ENCODE data around the gene LNPK.
A peak's percentile ranks its signal among the peaks of the same experiment; 100 is the strongest.
"Not testable (repeated sequence)": the region's sequence is repeated elsewhere in the genome, so short reads cannot be mapped to it uniquely, and the experiment has no call there.

LNPK gene, protein sequence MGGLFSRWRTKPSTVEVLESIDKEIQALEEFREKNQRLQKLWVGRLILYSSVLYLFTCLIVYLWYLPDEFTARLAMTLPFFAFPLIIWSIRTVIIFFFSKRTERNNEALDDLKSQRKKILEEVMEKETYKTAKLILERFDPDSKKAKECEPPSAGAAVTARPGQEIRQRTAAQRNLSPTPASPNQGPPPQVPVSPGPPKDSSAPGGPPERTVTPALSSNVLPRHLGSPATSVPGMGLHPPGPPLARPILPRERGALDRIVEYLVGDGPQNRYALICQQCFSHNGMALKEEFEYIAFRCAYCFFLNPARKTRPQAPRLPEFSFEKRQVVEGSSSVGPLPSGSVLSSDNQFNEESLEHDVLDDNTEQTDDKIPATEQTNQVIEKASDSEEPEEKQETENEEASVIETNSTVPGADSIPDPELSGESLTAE

DNA sequence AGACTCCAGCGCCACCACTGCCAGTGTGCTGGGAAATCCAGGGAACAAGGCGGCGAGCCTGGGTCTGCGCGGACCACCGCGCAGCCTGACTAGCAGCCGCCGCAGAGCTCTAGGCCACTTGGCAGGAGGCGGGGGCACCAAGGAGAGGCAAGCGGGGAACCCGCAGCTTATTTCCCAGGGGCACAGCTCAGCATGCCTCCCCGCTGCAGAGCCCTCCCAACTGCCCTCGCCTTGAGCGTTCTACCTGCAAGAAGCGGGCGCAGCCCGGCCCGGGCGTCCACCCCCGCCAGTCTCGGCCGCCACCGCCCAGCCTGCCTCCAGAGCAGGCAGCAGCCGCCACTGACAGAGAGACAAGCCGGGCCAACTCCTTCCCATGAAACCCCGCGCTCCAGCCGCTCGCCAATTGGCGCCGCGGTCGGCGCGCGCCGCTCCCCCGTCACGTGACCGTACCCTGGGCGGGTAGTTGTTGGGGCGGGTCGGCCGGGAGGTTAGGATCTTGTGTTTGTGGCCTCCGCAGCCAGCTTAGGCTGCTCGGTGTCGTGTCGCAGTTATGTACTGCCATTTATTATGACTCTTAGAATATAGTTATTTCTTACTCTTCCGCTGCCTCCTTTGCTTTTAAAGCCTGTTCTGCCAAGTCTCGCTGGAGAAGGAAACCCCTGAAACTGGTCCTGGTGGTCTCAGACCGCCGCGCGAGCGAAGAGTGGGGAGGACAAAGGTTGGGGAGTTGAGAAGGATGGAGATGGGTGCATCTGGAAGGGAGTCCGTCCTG is at the start of gene LNPK:
TSS of gene LNPK (minus strand) at position 352 of the 772 bp plus-strand sequence. CDS start 6,683 bp downstream, outside the sequence.
- peak; percentile 73 for DNase-seq

DNA sequence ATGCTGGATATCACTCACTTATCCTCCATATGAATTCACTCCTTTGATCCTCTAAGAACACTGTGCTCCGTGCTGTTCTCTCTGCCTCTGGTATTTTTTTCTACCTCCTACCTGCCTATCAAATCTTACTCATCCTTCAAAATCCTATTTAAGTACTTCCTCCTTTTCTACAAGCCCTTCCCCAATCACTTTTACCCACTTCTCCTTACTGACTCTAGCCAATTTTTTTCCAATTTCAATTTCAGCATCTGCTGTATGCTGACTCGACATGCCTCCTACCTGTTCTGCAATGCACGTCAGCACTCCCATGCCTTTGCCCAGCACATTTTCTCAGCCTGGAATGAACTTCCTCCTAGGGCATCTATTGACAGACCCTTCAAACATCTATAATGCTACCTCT is 37.3 kb upstream of the LNPK start:
- DNase-seq: no peak

- no peak for DNase-seq
Measured at GRCh38 chr2:176038694-176039093, 36.6 kb upstream of the LNPK start.

GRCh38 chr2:176035013-176035691 is 33.1 kb upstream of the LNPK start:
- DNase-seq: no peak

DNA sequence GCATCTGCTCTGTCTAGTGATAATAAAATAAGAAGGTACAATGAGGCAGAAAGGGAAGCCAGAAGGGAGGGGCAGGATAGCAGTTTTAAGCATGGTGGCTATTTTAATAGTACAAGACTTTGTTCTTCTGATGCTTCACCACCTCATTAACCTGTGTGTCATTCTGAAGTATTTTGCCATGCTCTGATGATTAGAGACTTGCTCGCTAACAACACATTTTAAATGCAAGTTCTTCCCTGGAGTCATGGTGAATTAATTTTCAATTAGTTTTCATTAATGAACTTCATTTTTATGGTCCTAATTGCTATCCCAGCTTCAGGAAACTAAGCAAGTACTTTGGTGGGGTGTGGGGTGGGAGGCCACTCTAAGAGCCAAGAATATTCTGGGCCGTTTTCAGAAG is 25.7 kb upstream of the LNPK start:
- no peak for DNase-seq

DNA sequence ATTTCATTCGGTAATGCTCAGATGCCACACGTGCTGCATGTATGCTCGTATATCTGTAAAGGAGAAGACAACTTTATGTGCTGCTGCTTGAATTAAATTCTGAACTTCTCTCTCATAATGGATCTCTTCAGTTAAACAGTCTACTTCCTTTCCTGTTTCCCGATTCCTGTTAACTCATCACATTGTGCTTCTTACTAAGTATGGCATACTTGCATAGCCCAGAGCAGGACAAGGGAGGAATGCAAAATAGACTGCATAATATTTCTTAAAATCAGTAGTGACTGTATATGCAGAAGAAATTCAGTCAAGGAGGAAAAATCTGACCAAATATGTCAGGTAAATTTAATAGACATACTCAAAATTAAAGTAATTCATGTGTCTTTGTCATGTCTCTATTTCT is 23.9 kb upstream of the LNPK start:
- no peak for DNase-seq

- no peak for DNase-seq
Measured at GRCh38 chr2:176024083-176024482, 22.0 kb upstream of the LNPK start.

DNA sequence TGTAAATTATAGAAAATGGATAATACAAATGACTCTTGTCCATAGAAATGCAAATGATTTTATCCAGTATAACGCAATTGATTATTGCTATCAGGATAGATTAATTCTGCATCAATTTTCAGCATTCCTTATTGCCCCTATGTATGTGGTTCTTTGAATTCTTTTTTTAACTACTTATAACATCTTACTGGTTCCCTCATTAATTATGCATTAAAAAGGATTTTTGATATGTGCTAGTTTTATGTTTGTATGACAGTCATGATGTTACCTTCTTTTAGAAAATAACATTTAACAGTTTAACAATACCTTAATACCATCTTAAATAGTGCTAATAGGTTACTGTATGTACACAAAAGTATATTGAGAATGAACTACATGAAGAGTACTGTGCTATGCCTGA is 20.0 kb upstream of the LNPK start:
- DNase-seq: no peak

DNA sequence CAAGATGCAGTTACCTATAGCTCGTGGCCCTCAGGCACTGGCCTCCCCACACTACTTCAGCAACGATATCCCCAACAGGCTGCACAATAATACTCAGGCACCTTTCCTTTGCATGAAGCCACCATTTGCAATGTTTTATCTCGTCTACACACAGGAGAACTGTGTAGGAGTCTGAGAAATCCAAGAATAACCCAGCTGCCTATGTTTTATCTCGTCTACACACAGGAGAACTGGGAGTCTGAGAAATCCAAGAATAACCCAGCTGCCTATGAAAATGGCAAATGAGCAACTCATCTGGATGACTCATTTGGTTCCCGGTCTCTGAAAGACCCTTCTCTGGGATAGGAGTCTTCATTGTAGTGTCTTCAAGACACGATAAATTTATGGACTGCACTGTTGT is 18.3 kb upstream of the LNPK start:
- no peak for DNase-seq

- DNase-seq: no peak
Measured at GRCh38 chr2:176018708-176019107, 16.6 kb upstream of the LNPK start.

DNA sequence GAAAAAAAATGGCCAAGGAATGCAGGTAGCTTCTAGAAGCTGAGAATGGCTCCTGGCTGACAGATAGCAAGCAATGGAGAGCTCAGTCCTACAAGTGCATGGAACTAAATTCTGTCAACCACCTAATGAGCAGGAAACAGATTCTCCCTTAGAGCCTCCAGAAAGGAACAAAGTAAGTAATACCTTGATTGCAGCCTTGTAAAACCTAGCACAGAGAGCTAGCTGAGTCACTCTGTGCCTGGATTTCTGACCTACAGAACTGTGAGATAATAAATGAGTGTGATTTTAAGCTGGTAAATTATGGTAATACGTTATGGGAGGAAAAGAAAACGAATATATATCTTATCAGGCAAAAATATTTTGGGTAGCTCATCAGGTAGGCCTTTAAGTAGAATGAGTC is 7.4 kb upstream of the LNPK start:
- no peak for DNase-seq

- DNase-seq: no peak
Measured at GRCh38 chr2:176004934-176005333, 2.9 kb upstream of the LNPK start.

- DNase-seq: no peak
Measured at GRCh38 chr2:176003958-176004357, 1.9 kb upstream of the LNPK start.

- DNase-seq: no peak
Measured at GRCh38 chr2:176002688-176003210, 682 bp upstream of the LNPK start.

- DNase-seq: no peak
Measured at GRCh38 chr2:176001281-176001915, 669 bp downstream of the LNPK start.

DNA sequence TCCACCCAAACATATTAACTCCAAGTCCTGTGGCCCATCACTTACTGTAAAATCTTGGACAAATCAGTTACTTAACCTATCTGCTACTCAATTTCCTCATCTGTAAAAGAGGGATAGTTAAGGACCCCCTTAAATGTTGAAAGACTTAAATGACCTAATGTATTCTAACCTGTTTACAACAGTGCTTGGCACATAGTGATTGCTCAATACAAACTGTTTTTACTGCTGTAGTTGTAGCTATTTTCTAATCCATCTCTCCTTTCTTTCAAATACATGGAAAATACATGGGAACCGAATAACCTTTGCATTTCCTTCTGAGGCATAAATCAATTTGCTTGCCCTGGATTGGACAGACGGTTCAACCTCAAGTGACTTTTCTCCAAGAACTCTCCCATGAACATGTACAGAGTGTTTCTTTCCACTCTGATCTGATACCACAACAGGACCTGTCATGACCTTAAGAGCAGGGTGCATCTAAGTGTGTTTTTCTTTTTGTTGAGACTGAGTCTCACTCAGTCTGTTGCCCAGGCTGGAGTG is 2.7 kb downstream of the LNPK start:
- no peak for DNase-seq

GRCh38 chr2:175990099-175990498 is 12.0 kb downstream of the LNPK start:
- no peak for DNase-seq

GRCh38 chr2:175987126-175987525 is 14.9 kb downstream of the LNPK start:
- DNase-seq: not testable (repeated sequence)

DNA sequence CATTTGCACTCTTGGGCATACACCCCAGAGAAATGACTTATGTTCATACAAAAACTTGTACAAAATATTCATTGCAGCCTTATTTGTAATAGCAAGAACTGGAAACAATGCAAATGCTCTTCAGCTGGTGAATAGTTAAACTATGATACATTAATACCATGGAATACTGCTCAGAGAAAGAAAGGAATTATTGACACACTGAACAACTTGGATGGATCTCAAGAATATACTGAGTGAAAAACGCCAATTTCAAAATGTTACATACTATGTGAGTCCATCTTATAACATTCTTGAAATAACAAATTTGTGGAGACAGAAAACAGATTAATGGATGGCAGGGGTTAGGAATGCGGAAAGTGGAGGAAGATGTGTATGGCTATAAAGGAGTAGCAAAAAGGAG is 17.2 kb downstream of the LNPK start:
- no peak for DNase-seq

DNA sequence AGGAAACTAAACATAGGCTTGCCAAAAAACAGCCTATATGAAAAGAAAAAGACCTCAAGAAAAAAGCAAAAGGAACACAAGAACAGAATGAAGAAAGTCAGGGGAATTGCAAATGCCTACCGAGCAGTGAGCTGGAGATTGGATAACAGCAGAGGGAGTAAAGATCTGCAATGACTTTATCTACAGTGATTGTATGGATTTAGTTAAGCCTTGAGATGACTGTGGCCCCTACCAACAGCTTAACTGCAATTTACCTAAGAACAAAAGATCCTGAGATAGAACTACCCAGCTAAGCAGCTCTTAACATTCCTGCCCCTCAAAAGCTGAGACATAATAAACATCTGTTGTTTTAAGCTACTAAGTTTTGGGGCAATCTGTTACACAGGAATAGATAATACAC is 20.5 kb downstream of the LNPK start:
- no peak for DNase-seq

- no peak for DNase-seq
Measured at GRCh38 chr2:175976391-175977157, 25.5 kb downstream of the LNPK start.

GRCh38 chr2:175973373-175973772 is 28.7 kb downstream of the LNPK start:
- DNase-seq: no peak

Data from NCI-H2081 treated with DMSO at 0.1 percent for 48 hours (cell line).